Astrocyte of the spinal cord (primary cell): ENCODE measurements around the gene VAMP4.
A peak's percentile ranks its signal among the peaks of the same experiment; 100 is the strongest.

ENCODE experiments used
- DNase-seq: peaks from one replicate; pipeline ENCODE4 v3.0.0; 2011; ENCODE audit warnings: low read depth, low spot score
- H3K4me3 ChIP-seq: 2 replicates; pipeline ENCODE4 v1.5.1; 2011; ENCODE audit warnings: low read depth, mild to moderate bottlenecking, low read length, moderate library complexity
- in situ Hi-C: cut with HindIII; loops from 2 replicates; pipeline ENCODE4 v1.10.0; 2017; ENCODE audit warnings: low sequenced_read_pairs
- TF ChIP-seq, protein P1 (sequence below): IDR thresholded peaks from 2 replicates; pipeline ENCODE4 v1.5.1; 2012; ENCODE audit warnings: low read depth, mild to moderate bottlenecking, low read length, inconsistent platforms

The VAMP4 gene

DNA sequence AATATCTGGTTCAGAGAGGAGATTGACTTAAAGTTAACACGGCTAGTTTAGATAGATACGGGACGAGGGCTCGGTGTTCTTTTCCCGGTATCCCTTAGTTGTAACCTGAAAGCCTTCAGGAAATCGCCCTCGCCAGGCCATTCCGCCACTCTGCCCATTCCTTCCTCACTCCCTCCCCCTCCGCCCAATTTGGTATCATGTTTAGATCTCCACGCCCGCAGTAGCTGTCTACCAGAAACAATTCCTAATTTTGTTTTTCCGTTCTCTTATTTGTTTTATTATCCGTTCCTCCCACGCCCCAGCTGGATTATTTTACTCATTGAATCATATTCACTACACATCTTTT, 685 bp upstream of the VAMP4 start:
- TF ChIP-seq, protein P1, sequence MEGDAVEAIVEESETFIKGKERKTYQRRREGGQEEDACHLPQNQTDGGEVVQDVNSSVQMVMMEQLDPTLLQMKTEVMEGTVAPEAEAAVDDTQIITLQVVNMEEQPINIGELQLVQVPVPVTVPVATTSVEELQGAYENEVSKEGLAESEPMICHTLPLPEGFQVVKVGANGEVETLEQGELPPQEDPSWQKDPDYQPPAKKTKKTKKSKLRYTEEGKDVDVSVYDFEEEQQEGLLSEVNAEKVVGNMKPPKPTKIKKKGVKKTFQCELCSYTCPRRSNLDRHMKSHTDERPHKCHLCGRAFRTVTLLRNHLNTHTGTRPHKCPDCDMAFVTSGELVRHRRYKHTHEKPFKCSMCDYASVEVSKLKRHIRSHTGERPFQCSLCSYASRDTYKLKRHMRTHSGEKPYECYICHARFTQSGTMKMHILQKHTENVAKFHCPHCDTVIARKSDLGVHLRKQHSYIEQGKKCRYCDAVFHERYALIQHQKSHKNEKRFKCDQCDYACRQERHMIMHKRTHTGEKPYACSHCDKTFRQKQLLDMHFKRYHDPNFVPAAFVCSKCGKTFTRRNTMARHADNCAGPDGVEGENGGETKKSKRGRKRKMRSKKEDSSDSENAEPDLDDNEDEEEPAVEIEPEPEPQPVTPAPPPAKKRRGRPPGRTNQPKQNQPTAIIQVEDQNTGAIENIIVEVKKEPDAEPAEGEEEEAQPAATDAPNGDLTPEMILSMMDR: no peak
- H3K4me3 ChIP-seq: peak overlapping the region; percentile 93
- DNase-seq: no peak
- in situ Hi-C loops: no loop called here

DNA sequence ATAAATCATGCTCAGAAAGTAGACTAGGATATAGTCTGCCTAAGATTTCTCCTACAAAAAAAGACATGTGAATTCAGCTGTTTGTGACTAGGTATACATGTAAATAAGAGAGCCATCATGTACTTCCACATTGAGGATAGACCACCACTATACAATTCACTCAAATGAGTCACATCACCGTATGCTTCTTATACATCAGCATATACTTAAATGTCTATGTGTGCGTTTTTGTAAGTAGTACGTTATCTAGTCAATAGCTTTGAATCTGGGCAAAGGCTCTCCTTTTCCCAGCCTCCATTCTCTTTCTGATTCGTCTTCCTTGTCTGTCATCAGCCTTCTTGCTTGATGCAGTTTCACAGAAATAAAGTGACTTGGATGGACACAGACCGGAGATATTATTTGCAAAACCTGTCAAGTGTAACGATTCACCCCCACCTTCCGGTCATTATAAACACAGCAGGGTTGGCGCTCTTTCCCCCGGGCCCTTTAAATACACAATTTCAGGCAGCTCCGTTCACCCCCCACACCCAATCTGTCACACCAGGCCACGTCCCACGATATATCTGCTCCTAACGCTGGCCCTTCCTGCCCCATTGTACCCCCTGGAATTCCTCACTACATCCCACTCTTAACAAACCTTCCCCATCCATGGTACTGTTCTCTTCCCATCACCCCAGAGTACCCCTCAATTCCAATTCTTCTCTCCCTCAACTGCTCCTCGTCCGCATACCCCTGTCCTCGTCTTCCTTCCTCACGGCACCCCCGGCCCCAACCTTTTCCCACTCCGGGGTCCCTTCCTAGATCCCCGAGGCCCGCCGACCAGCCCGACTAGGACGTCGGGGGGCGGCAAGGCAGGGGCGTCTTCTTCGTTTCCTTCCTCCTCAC, 636 bp downstream of the VAMP4 start:
- in situ Hi-C loops: no loop called here
- DNase-seq: peak; percentile 28

DNA sequence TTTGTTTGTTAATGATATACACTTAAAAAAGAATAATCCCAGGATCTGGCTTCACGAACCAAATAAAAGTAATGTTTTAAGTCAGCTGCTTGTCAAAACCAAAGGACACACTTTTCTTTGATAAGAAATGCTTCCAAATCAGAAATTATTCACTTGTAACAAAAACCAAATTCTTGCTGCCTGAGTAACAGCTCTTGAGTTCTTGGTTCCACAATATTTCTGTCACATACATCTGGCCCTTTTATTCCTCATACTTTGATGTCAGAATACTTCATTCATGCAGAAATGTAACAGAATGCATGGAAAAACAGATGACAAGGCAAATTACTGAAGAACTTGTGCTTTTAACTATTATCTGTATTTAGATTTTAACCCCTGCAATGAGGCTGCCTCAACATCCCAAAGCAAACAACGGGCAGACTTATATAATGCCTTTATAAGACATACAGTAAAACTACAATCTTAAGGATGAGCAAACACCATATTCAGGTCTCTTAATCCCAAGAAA, 1.5 kb downstream of the VAMP4 start:
- peak; percentile 21 for DNase-seq
- TF ChIP-seq, protein P1: no peak
- in situ Hi-C loops: no loop called here
- peak overlapping the region; percentile 93 for H3K4me3 ChIP-seq

More for the DNA sequence above, 636 bp downstream of the VAMP4 start:
- TF ChIP-seq, protein P1: no peak
- peak overlapping the region; percentile 93 for H3K4me3 ChIP-seq

DNA sequence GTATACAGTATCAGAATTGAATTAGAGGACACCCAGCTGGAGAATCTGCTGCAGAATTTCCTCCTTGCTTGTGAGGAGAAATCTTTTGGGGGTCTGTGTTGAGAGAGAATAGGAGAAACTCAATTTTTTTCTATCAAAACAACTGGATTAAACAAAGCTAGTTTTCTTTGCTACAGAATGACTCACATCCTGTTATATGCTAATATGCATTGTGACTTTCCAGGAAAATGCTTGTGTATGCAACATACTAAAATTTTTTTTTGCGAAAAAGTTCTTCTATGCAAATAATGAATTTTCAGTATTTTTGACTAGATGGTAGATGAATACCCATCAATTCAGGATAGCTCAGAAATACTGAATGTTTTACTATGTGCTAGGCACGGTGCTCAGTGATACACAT, 2.2 kb downstream of the VAMP4 start:
- TF ChIP-seq, protein P1: no peak
- no peak overlapping the region for H3K4me3 ChIP-seq
- in situ Hi-C loops: no loop called here
- peak; percentile 15 for DNase-seq

DNA sequence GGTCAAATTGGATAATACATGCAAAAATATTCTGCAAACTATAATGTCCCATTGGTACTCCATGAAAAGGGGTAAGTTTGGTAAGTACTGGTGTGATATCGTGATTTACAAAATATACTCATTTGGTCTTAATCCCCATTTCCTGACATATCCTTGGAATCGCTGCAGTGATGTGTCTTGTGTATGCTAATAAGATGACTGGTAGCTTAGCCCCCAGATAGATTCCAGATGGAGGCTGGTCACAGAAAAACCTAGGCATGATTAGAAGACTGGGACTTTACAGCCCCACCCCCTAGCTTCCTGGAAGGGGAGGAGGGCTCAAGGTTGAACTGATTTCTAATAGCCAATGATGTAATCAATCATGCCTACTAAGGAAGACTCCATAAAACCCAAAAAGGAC, 3.0 kb downstream of the VAMP4 start:
- no peak for DNase-seq
- no peak overlapping the region for H3K4me3 ChIP-seq
- in situ Hi-C loops: no loop called here
- TF ChIP-seq, protein P1: no peak

DNA sequence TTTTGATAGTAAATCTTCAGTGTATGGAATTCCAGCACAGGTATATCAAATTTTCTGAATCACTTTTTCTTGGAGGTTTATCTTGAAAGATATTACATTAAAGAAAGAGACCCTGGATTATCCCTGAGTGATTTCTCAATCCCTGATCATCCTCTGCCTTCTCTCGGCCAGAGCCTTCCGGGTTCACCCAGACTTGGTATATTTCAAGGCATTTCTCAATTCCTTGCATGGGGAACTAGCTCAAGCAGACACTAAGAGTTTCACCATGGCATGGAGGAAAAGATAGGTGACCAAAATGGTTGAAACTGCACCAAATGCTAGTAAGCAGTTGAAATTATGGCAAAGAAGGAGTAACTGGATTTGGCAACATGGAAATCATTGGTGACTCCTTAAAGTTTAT, 5.7 kb downstream of the VAMP4 start:
- no peak for DNase-seq
- no peak overlapping the region for H3K4me3 ChIP-seq
- TF ChIP-seq, protein P1: no peak
- in situ Hi-C loops: no loop called here
